Parathyroid adenoma (tissue), 2 donors: ENCODE data around the gene MCAT.

ENCODE experiments used
- H2AFZ ChIP-seq: fragments of 300-600 bp; sonication (generic); one replicate; pipeline ENCODE4 v1.7.0; 2017; ENCODE audit warnings: antibody characterized with exemption, mild to moderate bottlenecking
- H3K27ac ChIP-seq: fragments of 300-600 bp; sonication (generic); one replicate; pipeline ENCODE4 v1.7.0; 2017
- H3K27me3 ChIP-seq: fragments of 300-600 bp; sonication (generic); one replicate; pipeline ENCODE4 v1.7.0; 2017; ENCODE audit warnings: low read length; ENCODE audit not compliant: control insufficient read depth, insufficient read depth
- H3K36me3 ChIP-seq: fragments of 300-600 bp; sonication (generic); one replicate; pipeline ENCODE4 v1.7.0; 2017; ENCODE audit warnings: low read length; ENCODE audit not compliant: control insufficient read depth, insufficient read depth
- H3K4me1 ChIP-seq: fragments of 300-600 bp; sonication (generic); one replicate; pipeline ENCODE4 v1.7.0; 2017; ENCODE audit warnings: control low read depth
- H3K4me2 ChIP-seq: fragments of 300-600 bp; sonication (generic); one replicate; pipeline ENCODE4 v1.7.0; 2017; ENCODE audit warnings: low read length
- H3K4me3 ChIP-seq: fragments of 300-600 bp; sonication (generic); one replicate; pipeline ENCODE4 v1.7.0; 2017; ENCODE audit warnings: low read depth, low read length
- H3K79me2 ChIP-seq: fragments of 300-600 bp; sonication (generic); one replicate; pipeline ENCODE4 v1.7.0; 2017; ENCODE audit warnings: control low read depth
- H3K9ac ChIP-seq: fragments of 300-600 bp; sonication (generic); one replicate; pipeline ENCODE4 v1.7.0; 2017; ENCODE audit warnings: mild to moderate bottlenecking
- H3K9me3 ChIP-seq: fragments of 300-600 bp; sonication (generic); one replicate; pipeline ENCODE4 v1.7.0; 2017; ENCODE audit warnings: low read length; ENCODE audit not compliant: control insufficient read depth
- CTCF ChIP-seq: fragments of 300-600 bp; sonication (generic); IDR thresholded peaks from one replicate; pipeline ENCODE4 v1.7.0; 2017; ENCODE audit warnings: antibody characterized with exemption, mild to moderate bottlenecking
- donor health status: primary hyperparathyroidism.

The MCAT gene

GRCh38 chr22:43182118-43182517, 38.9 kb upstream of the MCAT start:
- H3K4me2 ChIP-seq: no peak overlapping the region
- no peaks in the 10 kb centered on the region for H3K36me3 ChIP-seq
- H3K27me3 ChIP-seq: no peaks in the 10 kb centered on the region
- no peak overlapping the region for H3K9ac ChIP-seq
- H3K4me3 ChIP-seq: no peak overlapping the region
- no peak overlapping the region for H2AFZ ChIP-seq
- H3K9me3 ChIP-seq: no peaks in the 10 kb centered on the region
- TF ChIP-seq CTCF: no peak
- H3K4me1 ChIP-seq: no peaks in the 10 kb centered on the region
- no peak overlapping the region for H3K27ac ChIP-seq
- H3K79me2 ChIP-seq: no peaks in the 10 kb centered on the region

GRCh38 chr22:43181321-43182076, 38.3 kb upstream of the MCAT start:
- H3K27ac ChIP-seq: no peak overlapping the region
- TF ChIP-seq CTCF: no peak
- no peak overlapping the region for H2AFZ ChIP-seq
- H3K9ac ChIP-seq: no peak overlapping the region
- H3K4me1 ChIP-seq: no peaks in the 10 kb centered on the region
- no peaks in the 10 kb centered on the region for H3K36me3 ChIP-seq
- no peak overlapping the region for H3K4me2 ChIP-seq
- H3K27me3 ChIP-seq: no peaks in the 10 kb centered on the region
- H3K79me2 ChIP-seq: no peaks in the 10 kb centered on the region
- H3K4me3 ChIP-seq: no peak overlapping the region
- no peaks in the 10 kb centered on the region for H3K9me3 ChIP-seq

DNA sequence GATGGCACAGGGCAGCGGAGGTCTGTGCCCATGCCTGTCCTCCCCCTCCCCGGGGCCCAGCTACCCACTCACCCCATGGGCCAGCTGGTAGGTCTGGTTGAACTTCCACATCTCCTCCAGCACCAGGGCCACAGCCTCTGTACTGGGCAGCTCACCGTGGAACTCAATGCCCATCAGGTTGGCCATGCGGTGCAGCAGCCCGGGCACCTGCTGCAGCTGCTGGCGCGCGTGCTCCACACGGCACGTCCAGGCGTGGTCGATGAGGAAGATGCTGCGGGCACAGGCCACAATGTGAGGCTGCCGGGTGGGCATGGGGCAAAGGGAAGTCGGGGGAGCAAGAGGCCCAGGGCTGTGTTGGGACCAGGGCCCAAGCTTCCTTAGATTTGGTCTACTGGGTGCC, 37.5 kb upstream of the MCAT start:
- no peak for TF ChIP-seq CTCF
- Histone ChIP-seq H3K79me2 (no peaks in the 10 kb centered on the region), H3K36me3 (no peaks in the 10 kb centered on the region), H3K9me3 (no peaks in the 10 kb centered on the region), H3K27ac (no peak overlapping the region), H2AFZ (no peak overlapping the region), H3K4me3 (no peak overlapping the region), H3K4me2 (no peak overlapping the region), H3K9ac (no peak overlapping the region), H3K27me3 (no peaks in the 10 kb centered on the region), H3K4me1 (no peaks in the 10 kb centered on the region)

DNA sequence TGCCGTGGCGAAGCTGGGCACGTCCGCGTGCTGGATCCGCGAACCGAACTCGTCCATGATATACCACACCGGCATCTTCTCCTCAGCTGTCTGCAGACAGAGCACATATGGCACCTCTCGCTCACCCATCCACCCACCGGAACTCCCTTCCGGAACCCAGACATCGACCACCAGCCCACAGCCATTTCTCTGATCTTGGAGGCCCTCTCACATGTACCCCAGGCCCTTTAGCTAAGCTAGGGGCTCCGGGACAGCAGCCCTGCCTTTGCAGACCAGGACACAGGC, 36.7 kb upstream of the MCAT start:
- Histone ChIP-seq H3K36me3 (no peaks in the 10 kb centered on the region), H3K4me3 (no peak overlapping the region), H3K9ac (no peak overlapping the region), H3K27ac (no peak overlapping the region), H3K27me3 (no peaks in the 10 kb centered on the region), H3K4me1 (no peaks in the 10 kb centered on the region), H3K79me2 (no peaks in the 10 kb centered on the region), H2AFZ (no peak overlapping the region), H3K4me2 (no peak overlapping the region), H3K9me3 (no peaks in the 10 kb centered on the region)
- TF ChIP-seq CTCF: no peak

DNA sequence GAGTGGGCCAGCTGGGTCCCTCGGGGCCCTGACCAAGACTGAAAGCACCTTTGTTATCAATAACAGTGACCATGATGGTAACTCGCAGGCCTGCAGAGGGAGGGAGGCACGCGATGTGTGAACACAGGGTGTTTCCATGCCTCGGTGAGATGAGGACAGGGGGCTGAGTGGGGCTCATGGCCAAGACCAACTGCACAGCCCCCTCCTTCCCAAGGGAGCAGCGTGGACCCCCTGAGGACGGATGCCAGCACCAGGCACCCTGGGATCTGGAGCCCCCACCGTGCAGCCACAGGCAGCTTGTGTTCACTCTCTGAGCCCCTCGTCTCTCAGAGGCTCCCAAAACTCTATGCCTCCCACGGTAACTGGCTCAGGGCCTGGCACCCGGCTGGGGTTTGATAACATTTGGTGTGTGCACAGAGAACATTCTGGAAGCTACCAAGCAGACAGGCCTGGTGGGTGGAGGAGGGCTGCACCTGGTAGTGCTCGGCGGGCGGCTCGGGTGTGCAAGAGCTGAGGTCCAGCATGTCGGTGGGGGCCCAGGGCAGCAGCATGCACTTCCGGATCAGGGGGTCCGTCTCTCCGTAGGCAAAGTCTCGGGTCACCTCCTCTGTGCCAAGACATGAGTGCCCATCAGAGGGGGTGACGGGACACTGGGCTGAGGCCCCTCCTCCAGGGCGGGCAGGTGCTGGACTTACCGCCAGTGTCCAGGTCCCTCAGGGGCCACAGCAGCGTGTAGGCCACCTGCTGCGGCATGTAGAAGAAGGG, 36.1 kb upstream of the MCAT start:
- no peak overlapping the region for H2AFZ ChIP-seq
- H3K27me3 ChIP-seq: no peaks in the 10 kb centered on the region
- H3K9ac ChIP-seq: no peak overlapping the region
- TF ChIP-seq CTCF: no peak
- no peaks in the 10 kb centered on the region for H3K36me3 ChIP-seq
- no peaks in the 10 kb centered on the region for H3K79me2 ChIP-seq
- no peak overlapping the region for H3K27ac ChIP-seq
- H3K4me2 ChIP-seq: no peak overlapping the region
- H3K4me3 ChIP-seq: no peak overlapping the region
- no peaks in the 10 kb centered on the region for H3K4me1 ChIP-seq
- no peaks in the 10 kb centered on the region for H3K9me3 ChIP-seq
